Left ventricle myocardium superior (tissue), 1 donor: ENCODE results near the gene SPARCL1. TPM values are rescaled to one million over a fixed set of nuclear protein-coding genes. Genes with fewer than 3 reads are reported as not detected.
"Not testable (repeated sequence)": the region's sequence is repeated elsewhere in the genome, so short reads cannot be mapped to it uniquely, and the experiment has no call there.

Experiments
- ATAC-seq: fragments of 200-7000 bp; cut with Tn5 transposase; one replicate; pipeline ENCODE4 v1.9.1; 2020; ENCODE audit warnings: mild to moderate bottlenecking, moderate library complexity
- DNase-seq: peaks from one replicate; pipeline ENCODE4 v3.0.0-alpha.2; 2020
- intact Hi-C: fragments of 100-400 bp; cut with micrococcal nuclease; formaldehyde crosslinking; loops from one replicate; pipeline ENCODE4 v1.11.0; 2022
- total RNA-seq: library from RNA; stranded (reverse); fragmentation: NEBNext Ultra II Directional; extraction: Animal tissue kit (Norgen Biotek cat#: 25700); gene quantifications from one replicate; pipeline ENCODE4 v1.2.1, GENCODE V29; 2021
- donor health status: DM: no; HTN: yes; CAD: no; lungs with severe emphysema.

The SPARCL1 gene
- total RNA-seq, 1 donor from 2014 or later: 354 TPM

DNA sequence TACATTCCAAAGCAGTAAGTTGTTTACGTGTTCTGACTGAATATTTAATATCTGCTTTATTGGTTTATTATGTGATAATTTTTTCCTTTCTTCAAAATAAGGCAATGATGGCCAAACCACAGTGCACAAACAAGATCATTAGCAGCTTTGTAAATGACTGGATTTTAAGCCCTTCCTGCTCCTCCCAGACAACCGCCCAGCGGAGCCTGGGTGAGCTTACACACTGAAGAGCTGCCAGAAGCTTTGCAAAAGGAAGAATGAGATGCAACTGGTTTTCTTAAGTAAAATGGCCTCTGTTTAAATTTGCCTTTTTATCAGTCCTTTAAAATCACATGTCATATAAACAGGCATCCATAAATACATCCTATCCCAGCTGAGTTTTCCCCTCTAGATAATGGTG is 52.2 kb downstream of the SPARCL1 start:
- ATAC-seq: no peak
- intact Hi-C loops: no loop called here

DNA sequence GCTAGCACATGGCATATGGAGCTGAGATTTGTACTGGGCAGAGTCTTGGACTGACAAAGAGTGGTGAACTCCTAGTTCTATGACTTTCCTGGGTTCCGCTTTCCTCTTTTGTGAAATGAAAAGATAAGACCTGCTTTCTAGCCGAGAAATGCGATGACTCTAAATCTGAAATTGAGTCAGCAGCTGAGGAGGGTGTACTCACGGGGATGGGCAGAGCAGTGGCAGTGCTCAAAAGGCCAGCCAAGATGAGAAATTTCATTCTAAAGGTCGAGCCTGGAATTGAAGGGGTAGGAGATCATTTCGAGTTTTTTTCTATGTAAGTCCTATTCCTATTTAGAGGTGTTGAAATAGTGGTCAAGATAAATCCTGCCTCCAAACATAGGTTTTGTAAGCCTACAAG is 59.8 kb downstream of the SPARCL1 start:
- intact Hi-C loops: loop anchor here (5.0 kb wide), 1 partner anchor 92 kb away; no protein-coding TSS in a partner anchor
- no peak for DNase-seq
- ATAC-seq: peak; percentile 37

More for the DNA sequence above, 52.2 kb downstream of the SPARCL1 start:
- DNase-seq: no peak

DNA sequence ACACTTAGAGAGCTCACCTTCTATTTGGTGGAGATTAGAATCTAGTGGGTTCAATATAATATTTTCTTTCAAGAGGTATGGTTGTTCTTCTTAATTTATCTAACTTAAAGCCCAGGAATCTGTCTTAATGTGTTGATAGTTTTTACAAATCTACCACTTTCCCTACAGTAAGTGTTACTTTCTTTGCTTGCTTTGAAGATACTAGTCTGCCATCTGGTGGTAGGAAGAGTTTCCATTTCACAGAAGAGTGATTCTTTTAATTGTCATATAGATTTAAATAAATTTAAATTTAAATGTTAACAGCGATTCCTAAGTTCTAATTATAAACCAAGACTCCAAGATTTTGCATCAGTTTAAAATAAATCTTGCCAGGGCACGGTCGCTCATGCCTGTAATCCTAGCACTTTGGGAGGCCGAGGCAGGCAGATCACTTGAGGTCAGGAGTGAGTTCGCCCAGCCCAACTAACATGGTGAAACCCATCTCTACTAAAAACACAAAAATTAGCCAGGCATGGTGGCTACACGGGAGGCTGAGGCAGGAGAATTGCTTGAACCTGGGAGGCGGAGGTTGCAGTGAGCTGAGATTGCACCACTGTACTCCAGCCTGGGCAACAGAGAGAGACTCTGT is 63.3 kb downstream of the SPARCL1 start:
- intact Hi-C loops: loop anchor here (2.0 to 5.0 kb wide), 2 partner anchors 77 to 89 kb away; no protein-coding TSS in a partner anchor
- DNase-seq: no peak
- peak; percentile 36 for ATAC-seq

DNA sequence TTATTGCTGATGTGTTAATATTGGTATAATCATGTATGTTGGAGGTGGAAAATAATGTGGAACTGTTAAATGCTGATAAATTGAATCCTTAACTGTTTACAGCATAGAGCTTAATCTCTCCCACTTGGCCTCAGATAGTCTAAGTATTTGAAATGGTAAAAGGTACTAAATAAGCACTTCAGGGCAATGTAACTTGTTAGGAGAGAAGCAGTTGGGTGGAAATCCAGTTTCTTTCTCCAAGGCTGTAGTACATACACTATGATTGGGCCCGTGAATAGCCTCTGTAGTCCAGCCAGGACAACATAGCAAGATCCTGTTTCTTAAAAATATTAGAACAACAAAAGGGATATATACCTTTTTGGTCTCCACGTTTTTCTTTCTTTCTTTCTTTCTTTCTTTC is 67.1 kb downstream of the SPARCL1 start:
- intact Hi-C loops: no loop called here
- ATAC-seq (no peak), DNase-seq (no peak)

DNA sequence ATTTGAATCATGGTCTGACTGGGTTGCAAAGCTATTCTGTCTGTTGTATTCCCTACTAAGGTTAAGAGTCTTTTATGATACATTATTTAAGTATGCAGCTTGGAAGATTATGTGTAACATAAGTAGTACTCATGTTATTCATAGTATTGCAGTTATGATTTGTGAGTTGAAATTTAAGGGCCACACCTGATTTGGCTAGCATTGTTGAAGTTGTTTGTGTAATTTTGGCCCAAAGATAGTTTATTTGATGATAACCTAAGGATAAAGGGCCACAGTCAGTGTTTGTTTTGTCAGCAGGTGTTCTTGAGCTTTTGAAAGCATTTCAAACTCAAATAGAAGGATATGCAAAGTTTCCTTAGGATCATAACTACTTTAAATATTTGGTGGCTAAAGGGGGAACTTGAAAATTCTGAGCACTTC is 67.9 kb downstream of the SPARCL1 start:
- intact Hi-C loops: no loop called here
- DNase-seq (no peak), ATAC-seq (no peak)

DNA sequence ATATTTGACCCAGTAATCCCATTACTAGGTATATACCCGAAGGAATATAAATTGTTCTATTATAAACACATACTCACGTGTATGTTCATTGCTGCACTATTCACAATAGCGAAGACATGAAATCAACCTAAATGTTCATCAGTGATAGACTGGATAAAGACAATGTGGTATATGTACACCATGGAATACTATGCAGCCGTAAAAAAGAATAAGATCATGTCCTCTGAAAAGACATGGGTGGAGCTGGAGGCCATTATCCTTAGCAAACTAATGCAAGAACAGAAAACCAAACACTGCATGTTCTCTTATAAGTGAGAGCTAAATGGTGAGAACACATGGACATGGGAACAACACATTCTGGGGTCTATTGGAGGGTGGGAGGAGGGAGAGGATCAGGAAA is 70.3 kb downstream of the SPARCL1 start:
- intact Hi-C loops: no loop called here
- DNase-seq (no peak), ATAC-seq (no peak)

DNA sequence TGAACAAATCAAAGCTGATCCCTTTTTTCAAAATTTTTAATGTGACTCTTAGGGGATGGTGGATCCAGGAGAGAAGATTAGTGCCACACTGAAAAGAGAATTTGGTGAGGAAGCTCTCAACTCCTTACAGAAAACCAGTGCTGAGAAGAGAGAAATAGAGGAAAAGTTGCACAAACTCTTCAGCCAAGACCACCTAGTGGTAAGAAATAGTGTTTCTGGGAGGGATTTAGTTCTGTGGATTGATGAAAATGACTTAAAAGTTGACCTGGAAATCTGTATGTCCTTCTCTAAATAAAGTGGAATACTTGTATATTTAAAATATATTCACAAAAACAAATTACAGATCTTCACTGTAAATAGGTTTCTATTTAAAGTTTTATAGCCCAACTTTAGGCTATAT is 77.6 kb downstream of the SPARCL1 start:
- intact Hi-C loops: no loop called here
- DNase-seq (no peak), ATAC-seq (no peak)

DNA sequence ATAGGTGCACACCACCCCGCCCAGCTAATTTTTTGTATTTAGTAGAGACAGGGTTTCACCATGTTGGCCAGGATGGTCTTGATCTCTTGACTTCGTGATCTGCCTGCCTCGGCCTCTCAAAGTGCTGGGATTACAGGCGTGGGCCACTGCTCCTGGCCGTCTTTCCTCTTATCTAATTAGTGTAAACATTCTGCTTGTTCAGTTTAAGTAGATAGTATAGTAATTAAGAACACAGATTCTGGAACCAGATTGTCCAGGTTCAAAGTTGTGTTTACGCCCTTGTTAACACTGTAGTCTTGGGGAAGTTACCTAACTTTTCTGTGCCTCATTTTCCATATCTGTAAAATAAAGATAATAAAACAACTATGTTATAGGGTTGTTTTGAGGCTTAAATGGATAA is 82.8 kb downstream of the SPARCL1 start:
- ATAC-seq, intact Hi-C loops, DNase-seq: not testable (repeated sequence)

DNA sequence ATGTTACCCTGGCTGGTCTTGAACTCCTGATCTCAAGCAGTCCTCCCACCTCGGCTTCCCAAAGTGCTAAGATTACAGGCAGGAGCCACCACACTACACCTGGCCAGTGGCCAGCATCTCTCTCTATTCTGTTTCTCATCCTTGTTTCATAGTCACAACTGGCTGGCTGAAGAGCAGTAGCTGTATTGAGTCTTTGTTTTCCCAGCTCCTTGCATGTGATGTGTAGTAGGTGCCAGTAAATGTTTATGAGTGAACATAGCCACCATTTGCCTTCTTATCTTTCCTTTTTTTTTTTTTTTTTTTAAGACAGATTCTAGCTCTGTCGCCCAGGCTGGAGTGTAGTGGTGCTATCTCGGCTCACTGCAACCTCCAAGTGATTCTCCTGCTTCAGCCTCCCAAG is 83.2 kb downstream of the SPARCL1 start:
- intact Hi-C loops: no loop called here
- DNase-seq: no peak
- ATAC-seq: no peak

DNA sequence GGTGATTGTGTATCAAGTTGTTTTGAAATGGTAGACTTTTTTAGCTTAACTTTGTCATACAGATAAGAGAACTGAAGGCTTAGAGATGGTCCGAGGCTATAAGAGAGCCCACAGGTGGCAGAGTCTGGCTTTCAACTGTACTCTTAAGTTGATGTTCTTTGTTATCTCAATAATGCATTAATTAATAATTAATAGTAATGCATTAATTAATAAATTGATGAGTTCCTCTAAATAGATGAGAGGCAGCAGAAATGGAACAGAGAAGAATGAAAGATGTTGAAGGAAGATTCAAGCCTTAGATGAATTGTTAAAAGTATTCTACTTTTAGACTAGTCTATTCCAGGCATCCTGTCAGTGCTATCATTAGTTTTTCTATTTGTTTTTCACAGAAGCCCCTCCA is 84.4 kb downstream of the SPARCL1 start:
- ATAC-seq (no peak), DNase-seq (no peak)
- intact Hi-C loops: no loop called here

DNA sequence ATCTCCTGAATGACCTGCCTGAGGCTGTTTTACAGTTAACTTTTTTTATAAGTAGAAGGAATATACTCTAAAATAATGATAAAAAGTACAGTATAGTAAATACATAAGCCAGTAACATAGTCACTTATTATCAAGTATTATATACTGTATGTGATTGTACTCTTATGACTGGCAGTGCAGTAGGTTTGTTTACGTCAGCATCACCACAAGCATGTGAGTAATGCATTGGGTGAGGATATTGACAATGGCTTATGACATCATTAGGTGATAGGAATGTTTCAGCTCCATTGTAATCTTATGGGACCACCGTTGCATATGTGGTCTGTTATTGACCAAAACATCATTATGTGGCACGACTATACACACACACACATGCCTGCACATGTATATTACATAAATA is 86.3 kb downstream of the SPARCL1 start:
- intact Hi-C loops: no loop called here
- ATAC-seq (no peak), DNase-seq (no peak)

DNA sequence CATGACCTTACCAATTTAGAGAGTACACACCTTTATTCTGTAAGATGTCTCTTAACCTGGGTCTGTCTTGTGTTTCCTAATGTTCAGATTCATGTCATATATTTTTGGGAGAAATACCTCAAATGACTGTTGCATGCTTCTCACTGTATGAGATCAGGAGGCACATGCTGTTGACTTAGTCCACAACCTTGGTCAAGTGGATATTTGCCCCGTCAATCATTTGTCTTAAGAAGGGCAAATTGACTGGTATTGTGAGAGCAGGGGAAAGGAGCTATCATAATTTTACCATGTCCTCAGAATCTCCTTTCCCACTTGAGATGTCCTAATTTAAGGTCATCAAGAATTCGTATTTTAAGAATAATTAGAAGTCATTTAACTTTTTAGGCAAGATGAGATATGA is 95.8 kb downstream of the SPARCL1 start:
- intact Hi-C loops: no loop called here
- DNase-seq (no peak), ATAC-seq (no peak)

DNA sequence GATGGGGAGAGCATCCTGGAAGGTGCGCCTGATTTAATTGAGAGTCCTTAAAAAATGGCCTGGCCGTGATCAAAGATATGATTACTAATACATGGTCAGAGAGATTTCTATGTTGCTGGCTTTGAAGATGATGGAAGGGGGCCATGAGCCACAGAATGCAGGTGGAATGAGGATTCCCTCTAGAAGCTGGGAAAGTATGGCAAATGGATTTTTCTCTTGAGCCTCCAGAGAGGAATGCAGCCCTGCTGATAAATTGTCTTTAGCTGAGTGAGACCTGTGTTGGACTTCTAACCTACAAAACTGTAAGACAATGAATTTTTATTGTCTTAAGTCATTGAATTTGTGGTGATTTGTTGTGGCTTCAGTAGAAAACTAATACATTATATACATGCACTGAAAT is 99.1 kb downstream of the SPARCL1 start:
- ATAC-seq (no peak), DNase-seq (no peak)
- intact Hi-C loops: no loop called here

DNA sequence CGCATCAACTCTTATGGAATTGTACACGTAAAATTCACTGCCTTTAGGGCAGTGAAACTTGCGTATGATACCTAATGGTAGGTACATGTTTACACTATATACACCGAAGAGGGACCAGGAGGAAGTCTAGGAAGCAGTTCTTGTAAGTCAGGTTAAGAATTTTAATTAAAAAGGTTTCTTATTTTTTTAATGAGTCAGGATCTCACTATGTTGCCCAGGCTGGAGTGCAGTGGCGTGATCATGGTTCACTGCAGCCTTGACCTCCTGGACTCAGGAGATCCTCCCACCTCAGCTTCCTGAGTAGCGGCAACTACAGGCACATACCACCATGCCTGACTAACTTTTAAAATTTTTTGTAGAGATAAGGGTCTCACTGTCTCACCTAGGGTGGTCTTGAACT is 100.2 kb downstream of the SPARCL1 start:
- ATAC-seq: no peak
- intact Hi-C loops: no loop called here
- no peak for DNase-seq

DNA sequence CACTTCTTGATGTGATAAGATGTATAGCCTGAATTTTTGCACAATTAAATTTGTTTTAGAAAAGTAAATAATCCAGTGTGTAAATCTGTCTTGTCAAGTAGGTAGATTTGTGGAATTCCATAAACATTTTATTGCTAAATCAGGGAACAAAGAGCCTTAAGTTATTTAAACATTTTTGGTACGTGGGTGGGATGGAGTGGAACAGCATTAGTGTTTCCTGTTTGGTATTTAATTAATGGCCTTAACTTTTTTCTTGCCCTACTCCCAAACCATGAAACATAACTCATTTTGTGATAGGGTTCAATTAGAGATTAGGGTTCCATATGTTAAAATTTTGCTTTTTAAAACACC is 101.7 kb downstream of the SPARCL1 start:
- intact Hi-C loops: no loop called here
- DNase-seq: no peak
- ATAC-seq: no peak

DNA sequence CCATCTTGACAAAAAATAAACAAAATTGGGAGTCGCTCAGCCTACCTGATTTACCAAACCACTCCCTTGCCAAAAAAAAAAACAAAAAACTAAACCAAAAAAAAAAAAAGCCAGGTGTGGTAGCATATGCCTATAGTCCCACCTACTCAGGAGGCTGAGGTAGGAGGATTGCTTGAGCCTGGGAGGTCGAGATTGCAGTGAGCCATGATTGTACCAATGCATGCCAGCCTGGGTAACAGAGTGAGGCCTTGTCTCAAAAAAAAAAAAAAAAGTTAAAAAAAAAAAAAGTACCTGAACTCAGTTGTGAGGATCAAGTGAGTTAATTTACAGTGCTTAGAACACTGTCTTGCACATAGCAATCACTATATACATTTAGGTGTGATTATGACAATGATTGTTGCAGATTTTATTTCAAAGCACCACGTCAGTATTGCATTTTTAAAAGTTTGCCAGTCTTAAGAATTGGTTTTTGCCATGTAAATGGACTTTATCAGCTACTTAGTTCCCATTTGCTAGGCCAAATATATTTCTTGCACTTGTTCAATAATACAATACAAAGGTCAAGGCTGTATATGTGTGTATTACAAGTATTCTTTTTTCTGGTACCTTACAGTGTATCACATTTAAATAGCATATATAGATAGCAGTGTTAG is 102.2 kb downstream of the SPARCL1 start:
- no peak for DNase-seq
- intact Hi-C loops: no loop called here
- no peak for ATAC-seq

DNA sequence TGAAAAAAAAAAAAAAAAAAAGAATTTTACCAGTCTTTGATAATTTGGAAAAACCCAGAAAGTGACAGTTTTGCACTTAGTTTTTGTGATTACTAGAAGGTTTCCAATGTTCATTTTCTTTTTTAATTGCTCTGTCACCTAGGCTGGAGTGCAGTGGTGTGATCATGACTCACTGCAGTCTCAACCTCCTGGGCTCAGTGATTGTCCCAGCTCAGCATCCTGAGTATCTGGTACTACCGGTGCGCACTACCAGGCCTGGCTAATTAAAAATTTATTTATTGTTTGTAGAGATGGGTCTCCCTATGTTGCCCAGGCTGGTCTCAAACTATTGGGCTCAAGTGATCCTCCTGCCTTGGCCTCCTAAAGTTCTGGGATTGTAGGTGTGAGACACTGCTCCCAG is 103.5 kb downstream of the SPARCL1 start:
- DNase-seq: no peak
- intact Hi-C loops: no loop called here
- no peak for ATAC-seq

DNA sequence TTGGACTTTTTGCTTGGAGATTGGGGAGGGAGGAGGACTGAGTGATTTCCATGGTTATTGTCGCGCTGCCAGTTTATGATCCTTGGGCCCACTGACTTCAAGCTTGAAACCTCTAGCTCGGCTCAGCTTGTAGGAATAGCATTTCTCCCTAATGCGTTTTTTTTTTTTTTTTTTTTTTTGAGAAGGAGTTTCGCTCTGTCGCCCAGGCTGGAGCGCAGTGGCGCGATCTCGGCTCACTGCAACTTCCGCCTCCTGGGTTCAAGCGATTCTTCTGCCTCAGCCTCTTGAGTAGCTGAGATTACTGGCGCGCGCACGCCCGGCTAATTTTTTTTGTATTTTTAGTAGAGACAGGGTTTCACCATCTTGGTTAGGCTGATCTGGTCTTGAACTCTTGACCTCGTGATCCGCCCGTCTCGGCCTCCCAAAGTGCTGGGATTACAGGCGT is 105.1 kb downstream of the SPARCL1 start:
- ATAC-seq, DNase-seq, intact Hi-C loops: not testable (repeated sequence)
